Loucy (cell line): ENCODE results near the gene PHB1.

Experiments used
- H2AFZ ChIP-seq: fragments of 200-600 bp; sonication (generic); 2 replicates; pipeline ENCODE4 v1.6.0; 2016; ENCODE audit warnings: antibody characterized with exemption, mild to moderate bottlenecking, low read length, moderate library complexity
- H3F3A ChIP-seq: fragments of 200-600 bp; 2 replicates; pipeline ENCODE4 v1.6.0; 2016; ENCODE audit warnings: antibody characterized with exemption, low read depth, mild to moderate bottlenecking
- H3K27me3 ChIP-seq: fragments of 200-600 bp; sonication (generic); 2 replicates; pipeline ENCODE4 v1.6.1; 2014; ENCODE audit warnings: low read length, mild to moderate bottlenecking; ENCODE audit not compliant: insufficient read depth, poor library complexity, severe bottlenecking
- H3K36me3 ChIP-seq: fragments of 200-600 bp; sonication (generic); 2 replicates; pipeline ENCODE4 v1.6.1; 2016; ENCODE audit warnings: low read length; ENCODE audit not compliant: insufficient read depth
- H3K4me1 ChIP-seq: fragments of 200-600 bp; sonication (generic); 2 replicates; pipeline ENCODE4 v1.5.1; 2014; ENCODE audit warnings: low read length, mild to moderate bottlenecking; ENCODE audit not compliant: insufficient read depth, poor library complexity, severe bottlenecking
- H3K4me2 ChIP-seq: fragments of 200-600 bp; sonication (generic); 2 replicates; pipeline ENCODE4 v1.6.0; 2014; ENCODE audit warnings: antibody characterized with exemption, low read length, low read depth, mild to moderate bottlenecking; ENCODE audit not compliant: poor library complexity, severe bottlenecking
- H3K4me3 ChIP-seq: fragments of 200-600 bp; sonication (generic); 2 replicates; pipeline ENCODE4 v1.5.1; 2014; ENCODE audit warnings: low read length, mild to moderate bottlenecking, mixed read lengths; ENCODE audit not compliant: poor library complexity, severe bottlenecking
- H3K79me2 ChIP-seq: fragments of 200-600 bp; sonication (generic); 2 replicates; pipeline ENCODE4 v1.6.1; 2014; ENCODE audit warnings: low read length; ENCODE audit not compliant: insufficient read depth
- H3K9ac ChIP-seq: fragments of 200-600 bp; sonication (generic); 2 replicates; pipeline ENCODE4 v1.6.0; 2014; ENCODE audit warnings: mild to moderate bottlenecking, low read depth, low read length, moderate library complexity; ENCODE audit not compliant: poor library complexity, severe bottlenecking
- H3K9me2 ChIP-seq: fragments of 200-600 bp; sonication (generic); replicated peaks from 2 replicates; pipeline ENCODE4 v1.6.1; 2016; ENCODE audit warnings: low read depth, low read length, mixed read lengths
- H3K9me3 ChIP-seq: fragments of 200-600 bp; sonication (generic); 2 replicates; pipeline ENCODE4 v1.6.1; 2014; ENCODE audit warnings: mild to moderate bottlenecking, antibody characterized with exemption, low read length, low read depth; ENCODE audit not compliant: insufficient read depth
- H4K20me1 ChIP-seq: fragments of 200-600 bp; sonication (generic); 2 replicates; pipeline ENCODE4 v1.6.0; 2014; ENCODE audit warnings: antibody characterized with exemption, low read length, mild to moderate bottlenecking; ENCODE audit not compliant: insufficient read depth, poor library complexity, severe bottlenecking
- EZH2phosphoT487 ChIP-seq: fragments of 200-600 bp; IDR thresholded peaks from 2 replicates; pipeline ENCODE4 v1.6.1; 2018; ENCODE audit warnings: antibody characterized with exemption, mild to moderate bottlenecking, moderate library complexity, borderline replicate concordance
- TF ChIP-seq, protein P1 (sequence below): fragments of 200-600 bp; sonication (generic); conservative IDR thresholded peaks from 2 replicates; pipeline ENCODE4 v1.5.1; 2014; ENCODE audit warnings: mild to moderate bottlenecking, antibody characterized with exemption, low read length

The PHB1 gene

DNA sequence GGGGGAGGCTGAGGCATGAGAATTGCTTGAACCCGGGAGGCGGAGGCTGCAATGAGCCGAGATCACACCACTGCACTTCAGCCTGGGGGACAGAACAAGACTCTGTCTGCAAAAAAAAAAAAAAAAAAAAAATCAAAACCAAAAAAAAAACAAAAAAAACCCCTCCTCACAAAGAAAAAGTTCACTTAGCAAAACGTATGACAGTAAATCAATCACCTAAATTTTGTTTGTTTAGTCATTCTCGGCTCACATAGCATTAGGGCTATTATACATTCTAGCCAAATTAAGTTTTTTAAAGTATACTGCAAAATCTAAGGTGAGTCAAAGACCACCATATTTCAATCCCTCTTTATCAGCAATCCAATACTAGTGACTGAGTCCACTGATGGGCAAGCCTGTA, 58.4 kb downstream of the PHB1 start:
- Histone ChIP-seq H3K27me3 (no peaks in the 10 kb centered on the region), H4K20me1 (peaks cover 61% of the 10 kb centered on the region), H3K9ac (no peak overlapping the region), H3K4me3 (no peak overlapping the region), H3K79me2 (peaks cover 97% of the 10 kb centered on the region), H3K4me1 (peaks cover 41% of the 10 kb centered on the region), H2AFZ (no peak overlapping the region), H3F3A (0 out of 2 replicates have a peak, but pooled peaks cover 2% of the 10 kb centered on the region), H3K4me2 (peak overlapping the region; percentile 36), H3K9me2 (no peaks in the 10 kb centered on the region), H3K36me3 (no peaks in the 10 kb centered on the region), H3K9me3 (no peaks in the 10 kb centered on the region)
- no peak for TF ChIP-seq EZH2phosphoT487
- TF ChIP-seq, protein P1, sequence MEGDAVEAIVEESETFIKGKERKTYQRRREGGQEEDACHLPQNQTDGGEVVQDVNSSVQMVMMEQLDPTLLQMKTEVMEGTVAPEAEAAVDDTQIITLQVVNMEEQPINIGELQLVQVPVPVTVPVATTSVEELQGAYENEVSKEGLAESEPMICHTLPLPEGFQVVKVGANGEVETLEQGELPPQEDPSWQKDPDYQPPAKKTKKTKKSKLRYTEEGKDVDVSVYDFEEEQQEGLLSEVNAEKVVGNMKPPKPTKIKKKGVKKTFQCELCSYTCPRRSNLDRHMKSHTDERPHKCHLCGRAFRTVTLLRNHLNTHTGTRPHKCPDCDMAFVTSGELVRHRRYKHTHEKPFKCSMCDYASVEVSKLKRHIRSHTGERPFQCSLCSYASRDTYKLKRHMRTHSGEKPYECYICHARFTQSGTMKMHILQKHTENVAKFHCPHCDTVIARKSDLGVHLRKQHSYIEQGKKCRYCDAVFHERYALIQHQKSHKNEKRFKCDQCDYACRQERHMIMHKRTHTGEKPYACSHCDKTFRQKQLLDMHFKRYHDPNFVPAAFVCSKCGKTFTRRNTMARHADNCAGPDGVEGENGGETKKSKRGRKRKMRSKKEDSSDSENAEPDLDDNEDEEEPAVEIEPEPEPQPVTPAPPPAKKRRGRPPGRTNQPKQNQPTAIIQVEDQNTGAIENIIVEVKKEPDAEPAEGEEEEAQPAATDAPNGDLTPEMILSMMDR = no peak
